ENCODE results near the gene ADAM12. TPM values are rescaled to one million over a fixed set of nuclear protein-coding genes. Genes with fewer than 3 reads are reported as not detected.
"Not testable (repeated sequence)": the region's sequence is repeated elsewhere in the genome, so short reads cannot be mapped to it uniquely, and the experiment has no call there.

Gene ADAM12
- total and polyA plus RNA-seq, 7 donors: under 0.01 to 0.82 (median 0.46) TPM; not detected in 1

- 84 to 92% methylated on average over 6 of the region's 6 CpGs for WGBS, 2 donors
- no peaks in the 10 kb centered on the region for H3K9me3 ChIP-seq
- H3K27ac ChIP-seq: no peak overlapping the region
- TF ChIP-seq EP300 (IDR thresholded peaks at IDR 0.05) (no peak), CTCF (IDR thresholded peaks at IDR 0.05) (no peak), POLR2A (IDR thresholded peaks at IDR 0.05) (no peak), POLR2AphosphoS5 (IDR thresholded peaks at IDR 0.05) (no peak)
- H3K4me1 ChIP-seq: no peaks in the 10 kb centered on the region
- H3K27me3 ChIP-seq: no peaks in the 10 kb centered on the region
- H3K36me3 ChIP-seq: no peaks in the 10 kb centered on the region
- intact Hi-C loops (cut with DNase I): no loop called here
- no peak for DNase-seq
- H3K4me3 ChIP-seq: no peak overlapping the region
These were observed 411.2 kb downstream of the ADAM12 start for GRCh38 chr10:125976960-125977605.

GRCh38 chr10:125970077-125970630, 418.1 kb downstream of the ADAM12 start:
- H3K4me1 ChIP-seq; DNase-seq; H3K36me3 ChIP-seq; H3K27ac ChIP-seq; H3K4me3 ChIP-seq; intact Hi-C loops (cut with DNase I); H3K9me3 ChIP-seq; H3K27me3 ChIP-seq: not testable (repeated sequence)
- 91 to 92% methylated on average over 34 to 36 of the region's 36 CpGs for WGBS, 2 donors

DNA sequence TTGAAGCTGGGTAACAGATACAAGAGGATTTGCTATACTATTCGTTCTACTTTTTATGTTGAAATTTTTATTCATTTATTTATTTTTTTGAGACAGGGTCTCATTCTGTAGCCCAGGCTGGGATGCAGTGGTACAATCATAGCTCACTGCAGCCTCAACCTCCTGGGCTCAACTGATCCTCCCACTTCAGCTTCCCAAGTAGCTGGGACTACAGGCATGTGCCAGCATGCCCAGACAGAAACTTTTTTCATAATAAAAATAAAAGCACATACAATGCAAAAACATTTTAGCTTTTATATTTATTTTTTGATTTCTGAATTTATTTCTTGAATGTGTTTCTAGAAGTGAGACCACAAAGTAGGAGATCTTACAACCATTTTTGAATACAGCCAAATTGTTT, 420.7 kb downstream of the ADAM12 start:
- no peak overlapping the region for H3K27ac ChIP-seq
- H3K9me3 ChIP-seq: no peaks in the 10 kb centered on the region
- H3K4me3 ChIP-seq: no peak overlapping the region
- no peaks in the 10 kb centered on the region for H3K27me3 ChIP-seq
- no peaks in the 10 kb centered on the region for H3K36me3 ChIP-seq
- intact Hi-C loops (cut with DNase I): no loop called here
- 83 to 94% methylated on average over 1 of the region's 1 CpG for WGBS, 2 donors
- DNase-seq: no peak
- TF ChIP-seq EP300 (IDR thresholded peaks at IDR 0.05) (no peak), POLR2A (IDR thresholded peaks at IDR 0.05) (no peak), CTCF (IDR thresholded peaks at IDR 0.05) (no peak), POLR2AphosphoS5 (IDR thresholded peaks at IDR 0.05) (no peak)
- H3K4me1 ChIP-seq: no peaks in the 10 kb centered on the region

DNA sequence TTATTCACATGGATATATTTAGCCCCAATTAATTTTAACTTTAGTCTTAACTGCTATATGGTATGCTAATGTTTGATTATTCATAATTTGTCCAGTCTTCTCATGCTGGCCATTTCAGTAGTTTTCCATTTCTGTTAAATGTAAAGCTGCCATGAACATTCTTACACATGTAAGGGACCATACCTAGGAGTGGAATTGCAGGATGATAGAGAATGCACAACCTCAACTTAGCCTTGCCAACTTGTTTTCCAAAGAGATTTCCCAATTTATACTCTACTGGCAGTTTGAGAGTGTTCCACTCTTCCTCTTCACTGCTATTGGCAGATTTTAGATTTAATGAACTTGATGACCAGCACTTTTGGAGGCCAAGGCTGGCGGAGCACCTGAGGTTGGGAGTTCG, 423.7 kb downstream of the ADAM12 start:
- no peak overlapping the region for H3K27ac ChIP-seq
- peaks cover 0 to 6% (median under 1%) of the 10 kb centered on the region in 4 donors for H3K9me3 ChIP-seq
- intact Hi-C loops (cut with DNase I): no loop called here
- H3K27me3 ChIP-seq: no peaks in the 10 kb centered on the region
- H3K4me1 ChIP-seq: no peaks in the 10 kb centered on the region
- H3K36me3 ChIP-seq: no peaks in the 10 kb centered on the region
- DNase-seq: no peak
- 95 to 97% methylated on average over 2 of the region's 2 CpGs for WGBS, 2 donors
- no peak for TF ChIP-seq EP300 (IDR thresholded peaks at IDR 0.05)
- TF ChIP-seq CTCF (IDR thresholded peaks at IDR 0.05): no peak
- no peak for TF ChIP-seq POLR2A (IDR thresholded peaks at IDR 0.05)
- no peak for TF ChIP-seq POLR2AphosphoS5 (IDR thresholded peaks at IDR 0.05)
- no peak overlapping the region for H3K4me3 ChIP-seq

Small RNAs within 50 kb of the gene (small RNA-seq; reads per million reads assigned to genes)
- gene RNA5SP328: 0 reads per million in 3 donors

Measured in sigmoid colon (tissue), 7 donors.